GM23338 (cell line): Measurements from ENCODE around the gene TARBP2. TPM values are rescaled to one million over a fixed set of nuclear protein-coding genes. Genes with fewer than 3 reads are reported as not detected.

Experiments used
- ATAC-seq: fragments of 200-7000 bp; cut with Tn5 transposase; 3 replicates; pipeline ENCODE4 v1.9.1; 2020
- DNase-seq: peaks from one replicate; pipeline ENCODE4 v3.0.0-alpha.2; 2015; ENCODE audit warnings: low spot score
- H2AFZ ChIP-seq: fragments of 200-600 bp; sonication (generic); 2 replicates; pipeline ENCODE4 v1.8.0; 2016; ENCODE audit warnings: antibody characterized with exemption, mild to moderate bottlenecking, moderate library complexity
- H3F3A ChIP-seq: fragments of 200-600 bp; sonication (generic); replicated peaks from 2 replicates; pipeline ENCODE4 v1.8.0; 2017; ENCODE audit warnings: antibody characterized with exemption, mixed run types, low read depth
- H3K27ac ChIP-seq: fragments of 200-600 bp; sonication (generic); 2 replicates; pipeline ENCODE4 v1.6.1; 2016; ENCODE audit warnings: low read depth
- H3K27me3 ChIP-seq: fragments of 200-600 bp; sonication (generic); 2 replicates; pipeline ENCODE4 v1.8.0; 2016; ENCODE audit warnings: mild to moderate bottlenecking, mixed run types, moderate library complexity; ENCODE audit not compliant: insufficient read depth
- H3K36me3 ChIP-seq: fragments of 200-600 bp; sonication (generic); 2 replicates; pipeline ENCODE4 v1.8.0; 2016; ENCODE audit warnings: mild to moderate bottlenecking; ENCODE audit not compliant: insufficient read depth
- H3K4me1 ChIP-seq: fragments of 200-600 bp; sonication (generic); 2 replicates; pipeline ENCODE4 v1.8.0; 2016; ENCODE audit warnings: mild to moderate bottlenecking, moderate library complexity; ENCODE audit not compliant: insufficient read depth
- H3K4me2 ChIP-seq: fragments of 200-600 bp; sonication (generic); 2 replicates; pipeline ENCODE4 v1.7.1; 2017; ENCODE audit warnings: mixed run types
- H3K4me3 ChIP-seq: fragments of 200-600 bp; sonication (generic); 2 replicates; pipeline ENCODE4 v1.6.1; 2016; ENCODE audit warnings: mixed run types
- H3K79me2 ChIP-seq: fragments of 200-600 bp; sonication (generic); replicated peaks from 2 replicates; pipeline ENCODE4 v1.8.0; 2017; ENCODE audit warnings: mild to moderate bottlenecking; ENCODE audit not compliant: insufficient read depth
- H3K9me2 ChIP-seq: fragments of 200-600 bp; sonication (generic); 2 replicates; pipeline ENCODE4 v1.8.0; 2017; ENCODE audit not compliant: insufficient read depth
- H4K20me1 ChIP-seq: fragments of 200-600 bp; sonication (generic); replicated peaks from 2 replicates; pipeline ENCODE4 v1.8.0; 2017; ENCODE audit warnings: mild to moderate bottlenecking; ENCODE audit not compliant: insufficient read depth
- H3K27ac Mint-ChIP-seq: 2 replicates; pipeline ENCODE4 v1.8.0; 2020; ENCODE audit warnings: inconsistent platforms, mild to moderate bottlenecking, moderate library complexity, mixed read lengths
- H3K27me3 Mint-ChIP-seq: 3 replicates; pipeline ENCODE4 v1.8.0; 2022; ENCODE audit warnings: low read depth, mild to moderate bottlenecking, moderate library complexity, mixed read lengths, inconsistent platforms; ENCODE audit not compliant: insufficient read depth, poor library complexity
- H3K36me3 Mint-ChIP-seq: 3 replicates; pipeline ENCODE4 v1.8.0; 2021; ENCODE audit warnings: low read depth, mild to moderate bottlenecking, inconsistent platforms, moderate library complexity, mixed read lengths
- H3K4me1 Mint-ChIP-seq: 3 replicates; pipeline ENCODE4 v1.8.0; 2020; ENCODE audit warnings: mild to moderate bottlenecking, inconsistent platforms, mixed read lengths
- H3K4me3 Mint-ChIP-seq: 3 replicates; pipeline ENCODE4 v1.8.0; 2021; ENCODE audit warnings: moderate library complexity, mild to moderate bottlenecking, inconsistent platforms, mixed read lengths
- H3K9me3 Mint-ChIP-seq: 3 replicates; pipeline ENCODE4 v1.8.0; 2020; ENCODE audit warnings: moderate library complexity, mild to moderate bottlenecking, inconsistent platforms, mixed read lengths
- CREB1 ChIP-seq: fragments of 250-450 bp; sonication (Bioruptor Pico); IDR thresholded peaks from 2 replicates; pipeline ENCODE4 v1.5.0; 2020; ENCODE audit warnings: low read depth, mild to moderate bottlenecking, moderate library complexity
- EZH2 ChIP-seq: fragments of 200-600 bp; sonication (generic); IDR thresholded peaks from one replicate; pipeline ENCODE4 v1.8.0; 2017; ENCODE audit warnings: antibody characterized with exemption, mild to moderate bottlenecking, low read depth; ENCODE audit not compliant: unreplicated experiment
- EZH2phosphoT487 ChIP-seq: fragments of 200-600 bp; sonication (generic); IDR thresholded peaks from one replicate; pipeline ENCODE4 v1.8.1; 2018; ENCODE audit warnings: antibody characterized with exemption; ENCODE audit not compliant: unreplicated experiment
- JUNB ChIP-seq: IDR thresholded peaks from one replicate; pipeline ENCODE4 v1.6.1; 2016; ENCODE audit warnings: antibody characterized with exemption; ENCODE audit not compliant: unreplicated experiment
- NANOG ChIP-seq: IDR thresholded peaks from 2 replicates; pipeline ENCODE4 v1.6.1; 2016; ENCODE audit warnings: antibody characterized with exemption, borderline replicate concordance
- POLR2AphosphoS5 ChIP-seq: IDR thresholded peaks from 2 replicates; pipeline ENCODE4 v1.6.1; 2016; ENCODE audit warnings: antibody characterized with exemption, low read depth
- STAT1 ChIP-seq: IDR thresholded peaks from one replicate; pipeline ENCODE4 v1.6.1; 2016; ENCODE audit warnings: antibody characterized with exemption; ENCODE audit not compliant: unreplicated experiment
- ZNF114 ChIP-seq: fragments of 250-450 bp; sonication (Bioruptor Pico); IDR thresholded peaks from 2 replicates; pipeline ENCODE4 v1.5.0; 2020; ENCODE audit warnings: mild to moderate bottlenecking, moderate library complexity
- ZNF331 ChIP-seq: fragments of 250-450 bp; sonication (Bioruptor Pico); IDR thresholded peaks from 2 replicates; pipeline ENCODE4 v1.5.0; 2020; ENCODE audit warnings: low read depth, mild to moderate bottlenecking, moderate library complexity
- polyA plus RNA-seq: library from polyadenylated mRNA; unstranded; fragments of >200 nt; fragmentation: Nextera tagmentation; extraction: Ambion mirVana; gene quantifications from 2 replicates; pipeline ENCODE4 v1.2.1, GENCODE V29; 2016
- total RNA-seq: library from RNA; depleted of rRNA; stranded (reverse); fragments of >200 nt; shearing (Covaris generic); gene quantifications from 2 replicates; pipeline ENCODE4 v1.2.3, GENCODE V29; 2014
- TF ChIP-seq, protein P1 (sequence below): fragments of 250-450 bp; sonication (Bioruptor Pico); IDR thresholded peaks from 2 replicates; pipeline ENCODE4 v1.5.0; 2020; ENCODE audit warnings: mild to moderate bottlenecking, moderate library complexity
- TF ChIP-seq, protein P2 (sequence below): IDR thresholded peaks from one replicate; pipeline ENCODE4 v1.6.1; 2018; ENCODE audit warnings: antibody characterized with exemption; ENCODE audit not compliant: unreplicated experiment
- TF ChIP-seq, protein P3 (sequence below), 2 experiments: fragments of 200-600 bp in 1 of 2; sonication (generic) in 1 of 2; conservative IDR thresholded peaks; 2 replicates each; pipeline versions ENCODE4 v1.5.1 to v1.6.1; 2016 to 2017; ENCODE audit warnings: antibody characterized with exemption in 2 of 2, low read depth in 2 of 2, mild to moderate bottlenecking in 2 of 2, moderate library complexity in 1 of 2
- TF ChIP-seq, protein P4 (sequence below): IDR thresholded peaks from 2 replicates; pipeline ENCODE4 v1.6.1; 2016; ENCODE audit warnings: antibody characterized with exemption

TARBP2 gene
- total and polyA plus RNA-seq, 2 experiments from 2014 or later: 57.0 to 83.4 TPM

DNA sequence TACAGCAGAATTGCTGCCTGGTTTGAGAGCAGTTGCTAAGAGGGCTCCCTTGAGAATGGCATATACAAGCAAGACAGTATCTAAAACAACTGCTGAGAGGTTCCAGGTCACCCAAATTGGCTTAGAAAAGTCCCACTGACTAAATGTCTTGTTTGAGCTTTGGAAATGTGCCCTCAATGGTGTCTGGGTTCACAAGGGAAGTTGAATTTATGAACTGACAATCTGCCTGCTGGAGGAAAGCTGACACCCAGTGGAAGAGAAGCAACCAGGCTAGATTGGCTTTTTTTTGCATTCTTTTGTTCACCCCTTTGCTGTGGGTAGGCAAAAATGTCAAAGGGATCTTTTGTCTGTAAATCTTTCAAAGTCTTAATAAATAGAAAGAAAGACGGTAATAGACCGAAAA is 50.8 kb downstream of the TARBP2 start:
- Mint-ChIP-seq H3K4me1 (no peaks in the 10 kb centered on the region; the same call in 1 of the 3 replicates), H3K27me3 (no peaks in the 10 kb centered on the region), H3K27ac (no peak overlapping the region), H3K9me3 (no peaks in the 10 kb centered on the region), H3K4me3 (no peak overlapping the region), H3K36me3 (no peaks in the 10 kb centered on the region)
- TF ChIP-seq, protein P1, sequence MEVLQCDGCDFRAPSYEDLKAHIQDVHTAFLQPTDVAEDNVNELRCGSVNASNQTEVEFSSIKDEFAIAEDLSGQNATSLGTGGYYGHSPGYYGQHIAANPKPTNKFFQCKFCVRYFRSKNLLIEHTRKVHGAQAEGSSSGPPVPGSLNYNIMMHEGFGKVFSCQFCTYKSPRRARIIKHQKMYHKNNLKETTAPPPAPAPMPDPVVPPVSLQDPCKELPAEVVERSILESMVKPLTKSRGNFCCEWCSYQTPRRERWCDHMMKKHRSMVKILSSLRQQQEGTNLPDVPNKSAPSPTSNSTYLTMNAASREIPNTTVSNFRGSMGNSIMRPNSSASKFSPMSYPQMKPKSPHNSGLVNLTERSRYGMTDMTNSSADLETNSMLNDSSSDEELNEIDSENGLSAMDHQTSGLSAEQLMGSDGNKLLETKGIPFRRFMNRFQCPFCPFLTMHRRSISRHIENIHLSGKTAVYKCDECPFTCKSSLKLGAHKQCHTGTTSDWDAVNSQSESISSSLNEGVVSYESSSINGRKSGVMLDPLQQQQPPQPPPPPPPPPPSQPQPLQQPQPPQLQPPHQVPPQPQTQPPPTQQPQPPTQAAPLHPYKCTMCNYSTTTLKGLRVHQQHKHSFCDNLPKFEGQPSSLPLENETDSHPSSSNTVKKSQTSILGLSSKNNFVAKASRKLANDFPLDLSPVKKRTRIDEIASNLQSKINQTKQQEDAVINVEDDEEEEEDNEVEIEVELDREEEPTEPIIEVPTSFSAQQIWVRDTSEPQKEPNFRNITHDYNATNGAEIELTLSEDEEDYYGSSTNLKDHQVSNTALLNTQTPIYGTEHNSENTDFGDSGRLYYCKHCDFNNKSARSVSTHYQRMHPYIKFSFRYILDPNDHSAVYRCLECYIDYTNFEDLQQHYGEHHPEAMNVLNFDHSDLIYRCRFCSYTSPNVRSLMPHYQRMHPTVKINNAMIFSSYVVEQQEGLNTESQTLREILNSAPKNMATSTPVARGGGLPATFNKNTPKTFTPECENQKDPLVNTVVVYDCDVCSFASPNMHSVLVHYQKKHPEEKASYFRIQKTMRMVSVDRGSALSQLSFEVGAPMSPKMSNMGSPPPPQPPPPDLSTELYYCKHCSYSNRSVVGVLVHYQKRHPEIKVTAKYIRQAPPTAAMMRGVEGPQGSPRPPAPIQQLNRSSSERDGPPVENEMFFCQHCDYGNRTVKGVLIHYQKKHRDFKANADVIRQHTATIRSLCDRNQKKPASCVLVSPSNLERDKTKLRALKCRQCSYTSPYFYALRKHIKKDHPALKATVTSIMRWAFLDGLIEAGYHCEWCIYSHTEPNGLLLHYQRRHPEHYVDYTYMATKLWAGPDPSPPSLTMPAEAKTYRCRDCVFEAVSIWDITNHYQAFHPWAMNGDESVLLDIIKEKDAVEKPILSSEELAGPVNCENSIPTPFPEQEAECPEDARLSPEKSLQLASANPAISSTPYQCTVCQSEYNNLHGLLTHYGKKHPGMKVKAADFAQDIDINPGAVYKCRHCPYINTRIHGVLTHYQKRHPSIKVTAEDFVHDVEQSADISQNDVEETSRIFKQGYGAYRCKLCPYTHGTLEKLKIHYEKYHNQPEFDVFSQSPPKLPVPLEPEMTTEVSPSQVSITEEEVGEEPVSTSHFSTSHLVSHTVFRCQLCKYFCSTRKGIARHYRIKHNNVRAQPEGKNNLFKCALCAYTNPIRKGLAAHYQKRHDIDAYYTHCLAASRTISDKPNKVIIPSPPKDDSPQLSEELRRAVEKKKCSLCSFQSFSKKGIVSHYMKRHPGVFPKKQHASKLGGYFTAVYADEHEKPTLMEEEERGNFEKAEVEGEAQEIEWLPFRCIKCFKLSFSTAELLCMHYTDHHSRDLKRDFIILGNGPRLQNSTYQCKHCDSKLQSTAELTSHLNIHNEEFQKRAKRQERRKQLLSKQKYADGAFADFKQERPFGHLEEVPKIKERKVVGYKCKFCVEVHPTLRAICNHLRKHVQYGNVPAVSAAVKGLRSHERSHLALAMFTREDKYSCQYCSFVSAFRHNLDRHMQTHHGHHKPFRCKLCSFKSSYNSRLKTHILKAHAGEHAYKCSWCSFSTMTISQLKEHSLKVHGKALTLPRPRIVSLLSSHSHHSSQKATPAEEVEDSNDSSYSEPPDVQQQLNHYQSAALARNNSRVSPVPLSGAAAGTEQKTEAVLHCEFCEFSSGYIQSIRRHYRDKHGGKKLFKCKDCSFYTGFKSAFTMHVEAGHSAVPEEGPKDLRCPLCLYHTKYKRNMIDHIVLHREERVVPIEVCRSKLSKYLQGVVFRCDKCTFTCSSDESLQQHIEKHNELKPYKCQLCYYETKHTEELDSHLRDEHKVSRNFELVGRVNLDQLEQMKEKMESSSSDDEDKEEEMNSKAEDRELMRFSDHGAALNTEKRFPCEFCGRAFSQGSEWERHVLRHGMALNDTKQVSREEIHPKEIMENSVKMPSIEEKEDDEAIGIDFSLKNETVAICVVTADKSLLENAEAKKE (CRISPR knock-in tag): no peak
- TF ChIP-seq EZH2phosphoT487: no peak
- TF ChIP-seq STAT1: no peak
- TF ChIP-seq, protein P2, sequence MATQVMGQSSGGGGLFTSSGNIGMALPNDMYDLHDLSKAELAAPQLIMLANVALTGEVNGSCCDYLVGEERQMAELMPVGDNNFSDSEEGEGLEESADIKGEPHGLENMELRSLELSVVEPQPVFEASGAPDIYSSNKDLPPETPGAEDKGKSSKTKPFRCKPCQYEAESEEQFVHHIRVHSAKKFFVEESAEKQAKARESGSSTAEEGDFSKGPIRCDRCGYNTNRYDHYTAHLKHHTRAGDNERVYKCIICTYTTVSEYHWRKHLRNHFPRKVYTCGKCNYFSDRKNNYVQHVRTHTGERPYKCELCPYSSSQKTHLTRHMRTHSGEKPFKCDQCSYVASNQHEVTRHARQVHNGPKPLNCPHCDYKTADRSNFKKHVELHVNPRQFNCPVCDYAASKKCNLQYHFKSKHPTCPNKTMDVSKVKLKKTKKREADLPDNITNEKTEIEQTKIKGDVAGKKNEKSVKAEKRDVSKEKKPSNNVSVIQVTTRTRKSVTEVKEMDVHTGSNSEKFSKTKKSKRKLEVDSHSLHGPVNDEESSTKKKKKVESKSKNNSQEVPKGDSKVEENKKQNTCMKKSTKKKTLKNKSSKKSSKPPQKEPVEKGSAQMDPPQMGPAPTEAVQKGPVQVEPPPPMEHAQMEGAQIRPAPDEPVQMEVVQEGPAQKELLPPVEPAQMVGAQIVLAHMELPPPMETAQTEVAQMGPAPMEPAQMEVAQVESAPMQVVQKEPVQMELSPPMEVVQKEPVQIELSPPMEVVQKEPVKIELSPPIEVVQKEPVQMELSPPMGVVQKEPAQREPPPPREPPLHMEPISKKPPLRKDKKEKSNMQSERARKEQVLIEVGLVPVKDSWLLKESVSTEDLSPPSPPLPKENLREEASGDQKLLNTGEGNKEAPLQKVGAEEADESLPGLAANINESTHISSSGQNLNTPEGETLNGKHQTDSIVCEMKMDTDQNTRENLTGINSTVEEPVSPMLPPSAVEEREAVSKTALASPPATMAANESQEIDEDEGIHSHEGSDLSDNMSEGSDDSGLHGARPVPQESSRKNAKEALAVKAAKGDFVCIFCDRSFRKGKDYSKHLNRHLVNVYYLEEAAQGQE: no peak
- no peak for TF ChIP-seq JUNB
- no peak for TF ChIP-seq NANOG
- TF ChIP-seq ZNF331 (CRISPR knock-in tag): no peak
- no peak for TF ChIP-seq POLR2AphosphoS5
- TF ChIP-seq, protein P3, sequence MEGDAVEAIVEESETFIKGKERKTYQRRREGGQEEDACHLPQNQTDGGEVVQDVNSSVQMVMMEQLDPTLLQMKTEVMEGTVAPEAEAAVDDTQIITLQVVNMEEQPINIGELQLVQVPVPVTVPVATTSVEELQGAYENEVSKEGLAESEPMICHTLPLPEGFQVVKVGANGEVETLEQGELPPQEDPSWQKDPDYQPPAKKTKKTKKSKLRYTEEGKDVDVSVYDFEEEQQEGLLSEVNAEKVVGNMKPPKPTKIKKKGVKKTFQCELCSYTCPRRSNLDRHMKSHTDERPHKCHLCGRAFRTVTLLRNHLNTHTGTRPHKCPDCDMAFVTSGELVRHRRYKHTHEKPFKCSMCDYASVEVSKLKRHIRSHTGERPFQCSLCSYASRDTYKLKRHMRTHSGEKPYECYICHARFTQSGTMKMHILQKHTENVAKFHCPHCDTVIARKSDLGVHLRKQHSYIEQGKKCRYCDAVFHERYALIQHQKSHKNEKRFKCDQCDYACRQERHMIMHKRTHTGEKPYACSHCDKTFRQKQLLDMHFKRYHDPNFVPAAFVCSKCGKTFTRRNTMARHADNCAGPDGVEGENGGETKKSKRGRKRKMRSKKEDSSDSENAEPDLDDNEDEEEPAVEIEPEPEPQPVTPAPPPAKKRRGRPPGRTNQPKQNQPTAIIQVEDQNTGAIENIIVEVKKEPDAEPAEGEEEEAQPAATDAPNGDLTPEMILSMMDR (conservative IDR thresholded peaks at IDR 0.05; ENCODE audit: low read depth in 2 of 2): no peak
- TF ChIP-seq, protein P4, sequence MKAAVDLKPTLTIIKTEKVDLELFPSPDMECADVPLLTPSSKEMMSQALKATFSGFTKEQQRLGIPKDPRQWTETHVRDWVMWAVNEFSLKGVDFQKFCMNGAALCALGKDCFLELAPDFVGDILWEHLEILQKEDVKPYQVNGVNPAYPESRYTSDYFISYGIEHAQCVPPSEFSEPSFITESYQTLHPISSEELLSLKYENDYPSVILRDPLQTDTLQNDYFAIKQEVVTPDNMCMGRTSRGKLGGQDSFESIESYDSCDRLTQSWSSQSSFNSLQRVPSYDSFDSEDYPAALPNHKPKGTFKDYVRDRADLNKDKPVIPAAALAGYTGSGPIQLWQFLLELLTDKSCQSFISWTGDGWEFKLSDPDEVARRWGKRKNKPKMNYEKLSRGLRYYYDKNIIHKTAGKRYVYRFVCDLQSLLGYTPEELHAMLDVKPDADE: no peak
- no peak for TF ChIP-seq ZNF114 (CRISPR knock-in tag)
- no peak for TF ChIP-seq EZH2
- TF ChIP-seq CREB1: no peak
- no peaks in the 10 kb centered on the region for H3K79me2 ChIP-seq
- no peaks in the 10 kb centered on the region for H3K27me3 ChIP-seq
- H3K4me3 ChIP-seq: no peak overlapping the region
- H3K36me3 ChIP-seq: no peaks in the 10 kb centered on the region
- H4K20me1 ChIP-seq: no peaks in the 10 kb centered on the region; the same call in 1 of the 2 replicates
- no peak overlapping the region for H3K27ac ChIP-seq
- H3K4me1 ChIP-seq: no peaks in the 10 kb centered on the region
- H3K9me2 ChIP-seq: no peaks in the 10 kb centered on the region
- H3F3A ChIP-seq: no peaks in the 10 kb centered on the region
- no peak overlapping the region for H2AFZ ChIP-seq
- H3K4me2 ChIP-seq: no peak overlapping the region
- ATAC-seq (no peak), DNase-seq (no peak)
